Measurements from ENCODE around the gene PAK5. TPM values are rescaled to one million over a fixed set of nuclear protein-coding genes. Genes with fewer than 3 reads are reported as not detected.

PAK5 gene
- total and polyA plus RNA-seq, 4 donors, result 0.02 to 0.17 (median 0.04) TPM; not detected in 1

DNA sequence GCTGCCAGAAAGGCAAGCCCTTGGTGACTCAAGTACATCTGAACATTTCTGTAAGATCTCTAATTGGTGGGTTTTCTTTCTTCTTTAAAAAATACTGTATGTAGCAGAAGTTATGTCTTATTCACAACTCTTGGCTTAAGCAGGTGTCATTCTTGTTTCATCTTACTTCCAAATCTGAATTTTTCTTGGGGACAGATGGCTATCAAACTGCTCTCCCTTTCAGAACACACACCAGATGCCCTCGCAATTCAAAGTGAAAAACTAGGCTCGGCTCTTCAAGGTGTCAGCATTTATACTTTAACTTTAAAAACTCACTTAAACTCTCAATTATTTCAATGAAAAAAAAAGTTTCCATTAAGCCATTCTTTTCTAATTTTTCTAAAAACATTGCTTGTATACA is 49.7 kb downstream of the PAK5 start:
- no peak for DNase-seq (ENCODE audit: low spot score)
- no peaks in the 10 kb centered on the region for H3K4me1 ChIP-seq (ENCODE audit: control insufficient read depth in 4 of 4, insufficient read depth in 4 of 4, low read length in 3 of 4)
- WGBS, result 68% methylated on average over 2 of the region's 2 CpGs

DNA sequence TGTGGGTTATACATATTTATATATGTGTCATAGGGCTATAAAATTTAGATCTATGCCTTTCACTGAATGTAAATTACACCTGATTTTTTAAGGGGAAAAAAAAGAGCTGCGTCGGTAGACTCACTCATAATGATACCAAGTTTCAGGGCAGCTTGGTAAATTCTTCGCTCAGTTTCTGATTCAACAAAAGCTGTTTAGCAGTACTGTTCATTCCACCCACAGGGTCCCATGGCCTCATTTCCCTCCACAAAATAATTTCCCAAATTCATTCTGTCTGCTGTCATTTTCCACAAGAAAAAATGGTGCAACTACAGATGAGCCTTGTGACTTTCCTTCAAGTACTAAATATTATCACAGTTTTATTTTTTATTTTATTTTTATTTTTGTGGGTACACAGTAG is 63.7 kb downstream of the PAK5 start:
- DNase-seq (ENCODE audit: low spot score), result no peak
- H3K27me3 ChIP-seq (ENCODE audit: control insufficient read depth in 4 of 4, insufficient read depth in 4 of 4, low read length in 3 of 4), result peaks cover 0 to 3% (median 0%) of the 10 kb centered on the region in 4 donors
- no peak overlapping the region for H3K9ac ChIP-seq (ENCODE audit: low read depth in 1 of 2, low read length in 2 of 2)
- H3K4me1 ChIP-seq (ENCODE audit: control insufficient read depth in 4 of 4, insufficient read depth in 4 of 4, low read length in 3 of 4), result no peaks in the 10 kb centered on the region
- no peaks in the 10 kb centered on the region for H3K36me3 ChIP-seq (ENCODE audit: control insufficient read depth in 4 of 4, insufficient read depth in 3 of 4, low read depth in 1 of 4, low read length in 3 of 4)
- TF ChIP-seq SP1 (IDR thresholded peaks at IDR 0.05) (no peak), HNF4A (conservative IDR thresholded peaks at IDR 0.05) (no peak), RAD21 (IDR thresholded peaks at IDR 0.05) (no peak), NR2F2 (IDR thresholded peaks at IDR 0.05) (no peak), HNF4G (IDR thresholded peaks at IDR 0.05) (no peak), RXRA (IDR thresholded peaks at IDR 0.05) (no peak), TAF1 (conservative IDR thresholded peaks at IDR 0.05) (no peak), GABPA (IDR thresholded peaks at IDR 0.05 in 1 of 2, conservative IDR thresholded peaks at IDR 0.05 in 1 of 2) (no peak)
- TF ChIP-seq, protein P1, sequence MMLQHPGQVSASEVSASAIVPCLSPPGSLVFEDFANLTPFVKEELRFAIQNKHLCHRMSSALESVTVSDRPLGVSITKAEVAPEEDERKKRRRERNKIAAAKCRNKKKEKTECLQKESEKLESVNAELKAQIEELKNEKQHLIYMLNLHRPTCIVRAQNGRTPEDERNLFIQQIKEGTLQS (IDR thresholded peaks at IDR 0.05), result no peak
- TF ChIP-seq, protein P2, sequence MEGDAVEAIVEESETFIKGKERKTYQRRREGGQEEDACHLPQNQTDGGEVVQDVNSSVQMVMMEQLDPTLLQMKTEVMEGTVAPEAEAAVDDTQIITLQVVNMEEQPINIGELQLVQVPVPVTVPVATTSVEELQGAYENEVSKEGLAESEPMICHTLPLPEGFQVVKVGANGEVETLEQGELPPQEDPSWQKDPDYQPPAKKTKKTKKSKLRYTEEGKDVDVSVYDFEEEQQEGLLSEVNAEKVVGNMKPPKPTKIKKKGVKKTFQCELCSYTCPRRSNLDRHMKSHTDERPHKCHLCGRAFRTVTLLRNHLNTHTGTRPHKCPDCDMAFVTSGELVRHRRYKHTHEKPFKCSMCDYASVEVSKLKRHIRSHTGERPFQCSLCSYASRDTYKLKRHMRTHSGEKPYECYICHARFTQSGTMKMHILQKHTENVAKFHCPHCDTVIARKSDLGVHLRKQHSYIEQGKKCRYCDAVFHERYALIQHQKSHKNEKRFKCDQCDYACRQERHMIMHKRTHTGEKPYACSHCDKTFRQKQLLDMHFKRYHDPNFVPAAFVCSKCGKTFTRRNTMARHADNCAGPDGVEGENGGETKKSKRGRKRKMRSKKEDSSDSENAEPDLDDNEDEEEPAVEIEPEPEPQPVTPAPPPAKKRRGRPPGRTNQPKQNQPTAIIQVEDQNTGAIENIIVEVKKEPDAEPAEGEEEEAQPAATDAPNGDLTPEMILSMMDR (IDR thresholded peaks at IDR 0.05; ENCODE audit: low read depth, low read length, missing input control), result no peak
- TF ChIP-seq, protein P3, sequence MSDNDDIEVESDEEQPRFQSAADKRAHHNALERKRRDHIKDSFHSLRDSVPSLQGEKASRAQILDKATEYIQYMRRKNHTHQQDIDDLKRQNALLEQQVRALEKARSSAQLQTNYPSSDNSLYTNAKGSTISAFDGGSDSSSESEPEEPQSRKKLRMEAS (IDR thresholded peaks at IDR 0.05), result no peak
- H3K9me3 ChIP-seq (ENCODE audit: control insufficient read depth in 4 of 4, low read length in 3 of 4), result peaks cover 1 to 4% (median 3%) of the 10 kb centered on the region in 4 donors
- no peak overlapping the region for H3K27ac ChIP-seq (ENCODE audit: low read depth in 1 of 2, low read length in 2 of 2)
- 92% methylated on average over 3 of the region's 3 CpGs for WGBS
- H3K4me3 ChIP-seq (ENCODE audit: low read depth in 1 of 3, low read length in 3 of 3), result no peak overlapping the region

More for the DNA sequence above, 49.7 kb downstream of the PAK5 start:
- no peak overlapping the region for H3K9ac ChIP-seq (ENCODE audit: low read depth in 1 of 2, low read length in 2 of 2)
- no peaks in the 10 kb centered on the region for H3K9me3 ChIP-seq (ENCODE audit: control insufficient read depth in 4 of 4, low read length in 3 of 4)
- TF ChIP-seq YY1 (IDR thresholded peaks at IDR 0.05) (no peak), FOXA2 (IDR thresholded peaks at IDR 0.05) (no peak), FOXA1 (IDR thresholded peaks at IDR 0.05) (no peak), HNF4A (conservative IDR thresholded peaks at IDR 0.05) (no peak), EGR1 (IDR thresholded peaks at IDR 0.05; ENCODE audit: low read depth in 2 of 2) (no peak), SP1 (IDR thresholded peaks at IDR 0.05) (no peak), JUND (IDR thresholded peaks at IDR 0.05) (no peak), RXRA (IDR thresholded peaks at IDR 0.05) (no peak)
- TF ChIP-seq, protein P2 (IDR thresholded peaks at IDR 0.05; ENCODE audit: low read depth, low read length, missing input control), result no peak
- TF ChIP-seq, protein P1 (IDR thresholded peaks at IDR 0.05), result no peak
- peaks cover 0 to 2% (median under 1%) of the 10 kb centered on the region in 4 donors for H3K27me3 ChIP-seq (ENCODE audit: control insufficient read depth in 4 of 4, insufficient read depth in 4 of 4, low read length in 3 of 4)
- no peak overlapping the region for H3K4me3 ChIP-seq (ENCODE audit: low read depth in 1 of 3, low read length in 3 of 3)
- no peaks in the 10 kb centered on the region for H3K36me3 ChIP-seq (ENCODE audit: control insufficient read depth in 4 of 4, insufficient read depth in 3 of 4, low read depth in 1 of 4, low read length in 3 of 4)
- H3K27ac ChIP-seq (ENCODE audit: low read depth in 1 of 2, low read length in 2 of 2), result no peak overlapping the region
